ENCODE results near the gene HIC1. TPM values are rescaled to one million over a fixed set of nuclear protein-coding genes. Genes with fewer than 3 reads are reported as not detected.

Gene HIC1
- total RNA-seq, 4 donors from 2014 or later: 2.1 to 14.1 (median 5.9) TPM

DNA sequence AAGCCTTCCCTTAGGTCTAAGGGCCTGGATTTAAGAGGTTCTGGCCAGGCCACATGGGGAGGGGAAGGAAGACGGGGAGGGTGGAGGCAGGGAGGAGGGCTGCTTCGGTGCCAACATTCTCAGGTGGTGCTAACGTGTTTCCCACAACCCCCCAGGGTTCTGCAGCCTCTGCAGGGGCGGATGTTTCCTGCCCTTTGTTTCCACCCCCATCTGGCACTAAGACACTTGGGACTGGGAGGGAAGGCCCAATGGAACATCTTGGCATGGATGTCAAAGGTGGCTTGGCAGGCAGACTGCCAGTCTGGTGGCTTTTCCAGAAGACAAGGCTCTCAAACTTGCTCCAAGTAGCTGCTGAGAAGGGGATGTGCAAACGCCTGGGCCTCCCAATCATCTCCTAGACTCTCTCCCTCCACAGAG is 12.7 kb downstream of the HIC1 start:
- Histone ChIP-seq H3K4me1 (peaks cover 28 to 95% (median 81%) of the 10 kb centered on the region in 3 donors), H3K36me3 (peaks cover 0 to 95% (median 0%) of the 10 kb centered on the region in 3 donors), H3K4me3 (no peak overlapping the region), H3K9me3 (no peaks in the 10 kb centered on the region), H3K27ac (peak overlapping the region; percentile 38 to 93 (median 87)), H3K27me3 (no peaks in the 10 kb centered on the region)
- TF ChIP-seq, protein P1, sequence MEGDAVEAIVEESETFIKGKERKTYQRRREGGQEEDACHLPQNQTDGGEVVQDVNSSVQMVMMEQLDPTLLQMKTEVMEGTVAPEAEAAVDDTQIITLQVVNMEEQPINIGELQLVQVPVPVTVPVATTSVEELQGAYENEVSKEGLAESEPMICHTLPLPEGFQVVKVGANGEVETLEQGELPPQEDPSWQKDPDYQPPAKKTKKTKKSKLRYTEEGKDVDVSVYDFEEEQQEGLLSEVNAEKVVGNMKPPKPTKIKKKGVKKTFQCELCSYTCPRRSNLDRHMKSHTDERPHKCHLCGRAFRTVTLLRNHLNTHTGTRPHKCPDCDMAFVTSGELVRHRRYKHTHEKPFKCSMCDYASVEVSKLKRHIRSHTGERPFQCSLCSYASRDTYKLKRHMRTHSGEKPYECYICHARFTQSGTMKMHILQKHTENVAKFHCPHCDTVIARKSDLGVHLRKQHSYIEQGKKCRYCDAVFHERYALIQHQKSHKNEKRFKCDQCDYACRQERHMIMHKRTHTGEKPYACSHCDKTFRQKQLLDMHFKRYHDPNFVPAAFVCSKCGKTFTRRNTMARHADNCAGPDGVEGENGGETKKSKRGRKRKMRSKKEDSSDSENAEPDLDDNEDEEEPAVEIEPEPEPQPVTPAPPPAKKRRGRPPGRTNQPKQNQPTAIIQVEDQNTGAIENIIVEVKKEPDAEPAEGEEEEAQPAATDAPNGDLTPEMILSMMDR (IDR thresholded peaks at IDR 0.05): no peak
- no peak for TF ChIP-seq POLR2A (IDR thresholded peaks at IDR 0.05)
- 60 to 61% methylated on average over 4 of the region's 5 CpGs for WGBS, 2 donors
- intact Hi-C loops (cut with DNase I): no loop called here
- DNase-seq: no peak

DNA sequence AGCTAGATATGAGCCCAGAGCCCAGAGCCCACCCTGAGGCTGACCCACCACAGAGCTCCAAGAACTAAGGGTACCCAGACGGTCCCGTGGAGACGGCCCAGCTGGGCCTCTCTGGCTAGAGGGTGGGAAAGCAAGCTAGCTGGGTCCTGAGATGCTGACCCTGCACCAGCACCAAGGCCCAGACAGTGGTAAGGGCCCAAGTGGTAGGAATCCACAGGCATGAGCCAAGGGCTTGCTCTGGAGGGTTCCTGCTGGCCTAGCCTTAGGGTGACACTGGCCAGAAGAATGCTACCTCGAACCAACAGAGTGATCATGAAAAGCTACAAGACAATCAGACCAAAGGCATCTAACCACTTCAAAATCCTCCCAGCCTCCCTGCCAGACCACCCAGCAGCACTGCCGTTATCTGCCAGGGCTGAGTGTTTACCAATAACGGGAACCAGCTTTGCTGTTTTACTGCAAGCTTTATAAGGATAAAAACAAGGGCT is 13.2 kb downstream of the HIC1 start:
- Histone ChIP-seq H3K27ac (peak overlapping the region; percentile 38 to 93 (median 87)), H3K9me3 (no peaks in the 10 kb centered on the region), H3K27me3 (no peaks in the 10 kb centered on the region), H3K4me3 (no peak overlapping the region), H3K36me3 (peaks cover 0 to 92% (median 0%) of the 10 kb centered on the region in 3 donors), H3K4me1 (peaks cover 23 to 95% (median 77%) of the 10 kb centered on the region in 3 donors)
- intact Hi-C loops (cut with DNase I): no loop called here
- 50 to 66% methylated on average over 2 to 3 of the region's 6 CpGs for WGBS, 2 donors
- no peak for DNase-seq
- TF ChIP-seq POLR2A (IDR thresholded peaks at IDR 0.05): no peak
- TF ChIP-seq, protein P1 (IDR thresholded peaks at IDR 0.05): no peak

DNA sequence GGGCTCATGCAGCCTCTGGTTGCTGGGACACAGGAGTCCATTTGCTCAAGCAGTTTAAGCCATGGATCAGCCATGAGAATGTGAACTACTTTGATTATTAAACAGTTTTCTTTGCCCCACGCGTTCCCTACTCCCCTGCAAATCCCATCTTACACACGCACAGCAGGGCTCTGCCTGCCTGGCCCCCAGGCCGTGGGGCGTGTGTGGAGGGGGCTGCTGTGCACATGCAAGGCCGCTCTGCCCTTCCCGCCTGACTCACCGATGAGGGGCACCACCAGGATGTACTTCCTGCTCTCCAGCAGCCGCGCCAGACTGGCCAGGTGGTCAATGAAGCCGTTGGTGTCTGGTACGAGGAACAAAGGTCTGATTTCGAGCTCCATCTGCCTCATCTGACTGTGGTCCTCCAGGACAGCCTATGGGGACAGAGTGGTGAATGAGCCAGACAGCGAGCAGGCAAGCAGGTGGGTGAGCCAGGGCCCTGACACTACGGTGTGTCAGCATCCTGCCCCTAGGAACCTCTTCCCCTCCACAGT is 13.7 kb downstream of the HIC1 start:
- TF ChIP-seq, protein P1 (IDR thresholded peaks at IDR 0.05): no peak
- TF ChIP-seq POLR2A (IDR thresholded peaks at IDR 0.05): no peak
- no peaks in the 10 kb centered on the region for H3K9me3 ChIP-seq
- WGBS, 2 donors: 53 to 61% methylated on average over 5 to 11 of the region's 15 CpGs

DNA sequence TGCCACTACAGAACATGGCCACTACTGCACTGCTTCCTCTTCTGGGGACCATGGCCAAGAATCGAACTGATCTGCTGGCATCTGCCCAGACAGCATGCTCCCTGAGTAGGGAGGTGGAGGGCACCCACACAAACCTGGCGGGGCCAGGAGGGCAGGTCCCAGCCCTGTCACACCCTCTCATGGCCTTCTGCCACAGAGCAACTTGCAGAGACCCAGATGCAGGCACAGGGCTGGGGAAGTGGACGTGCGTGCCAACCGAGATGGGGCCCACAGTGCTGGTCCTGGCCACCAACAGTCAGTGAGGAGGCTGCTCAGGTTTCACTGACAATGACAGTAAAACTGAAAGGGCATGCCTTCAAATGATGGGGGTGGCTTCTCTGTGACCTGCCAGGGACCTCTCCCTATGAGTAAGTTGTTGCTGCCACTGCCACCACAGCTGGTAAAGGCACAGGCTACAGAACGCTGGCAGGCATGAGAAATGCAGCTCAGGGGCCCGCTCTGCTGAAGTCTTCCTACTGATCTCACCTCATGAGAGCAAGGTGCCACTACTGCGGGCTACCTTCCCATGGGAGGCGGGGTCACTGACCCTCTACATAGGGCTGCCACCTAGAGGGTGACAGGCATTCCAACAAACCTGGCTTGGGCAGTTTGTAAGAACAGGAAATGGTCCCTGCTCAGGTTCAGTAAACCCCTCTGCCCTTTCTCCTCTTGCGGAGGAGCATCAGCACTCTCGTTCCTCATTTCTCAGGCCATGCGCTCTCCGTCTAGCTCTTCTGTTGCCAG is 15.5 kb downstream of the HIC1 start:
- WGBS, 2 donors: 67 to 68% methylated on average over 5 to 11 of the region's 13 CpGs
- DNase-seq: no peak
- Histone ChIP-seq H3K36me3 (peaks cover 0 to 84% (median 0%) of the 10 kb centered on the region in 3 donors), H3K27ac (peak overlapping the region; percentile 45 to 93 (median 86)), H3K4me3 (no peak overlapping the region), H3K27me3 (no peaks in the 10 kb centered on the region), H3K4me1 (peaks cover 23 to 84% (median 64%) of the 10 kb centered on the region in 3 donors), H3K9me3 (no peaks in the 10 kb centered on the region)
- no peak for TF ChIP-seq POLR2A (IDR thresholded peaks at IDR 0.05)
- TF ChIP-seq, protein P1 (IDR thresholded peaks at IDR 0.05): no peak
- intact Hi-C loops (cut with DNase I): no loop called here

More for the DNA sequence above, 13.7 kb downstream of the HIC1 start:
- no peaks in the 10 kb centered on the region for H3K27me3 ChIP-seq
- no peak overlapping the region for H3K4me3 ChIP-seq
- H3K36me3 ChIP-seq: peaks cover 0 to 87% (median 0%) of the 10 kb centered on the region in 3 donors
- DNase-seq: no peak
- peak overlapping the region; percentile 38 to 93 (median 87) for H3K27ac ChIP-seq
- peaks cover 23 to 91% (median 72%) of the 10 kb centered on the region in 3 donors for H3K4me1 ChIP-seq
- intact Hi-C loops (cut with DNase I): no loop called here

DNA sequence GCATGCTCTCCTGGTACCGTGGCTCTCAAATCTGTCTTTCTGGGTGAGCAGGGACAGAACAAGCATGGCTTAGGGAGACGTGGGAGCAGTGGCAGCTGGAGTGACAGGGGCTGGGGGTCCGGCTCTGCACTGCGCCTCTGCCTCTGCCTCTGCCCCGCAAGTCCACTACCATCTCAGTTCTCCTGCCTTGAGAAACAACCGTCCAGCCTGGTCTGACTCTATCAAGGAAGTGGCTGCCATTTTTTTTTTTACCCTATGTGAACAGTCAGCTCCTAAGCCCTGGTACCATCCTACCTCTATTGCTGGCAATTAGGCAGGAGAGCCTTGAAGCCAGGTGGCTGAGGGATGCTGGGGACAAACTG is 16.1 kb downstream of the HIC1 start:
- H3K4me3 ChIP-seq: no peak overlapping the region
- peaks cover 28 to 84% (median 64%) of the 10 kb centered on the region in 3 donors for H3K4me1 ChIP-seq
- intact Hi-C loops (cut with DNase I): no loop called here
- no peak for TF ChIP-seq POLR2A (IDR thresholded peaks at IDR 0.05)
- TF ChIP-seq, protein P1 (IDR thresholded peaks at IDR 0.05): no peak
- peak overlapping the region; percentile 45 to 93 (median 86) for H3K27ac ChIP-seq
- DNase-seq: no peak
- H3K9me3 ChIP-seq: no peaks in the 10 kb centered on the region
- no peaks in the 10 kb centered on the region for H3K27me3 ChIP-seq
- peaks cover 0 to 84% (median 0%) of the 10 kb centered on the region in 3 donors for H3K36me3 ChIP-seq
- WGBS, 2 donors: 87 to 96% methylated on average over 4 to 5 of the region's 6 CpGs
